GM15510 (cell line): ENCODE measurements around the gene YPEL3.
A peak's percentile ranks its signal among the peaks of the same experiment; 100 is the strongest.

Experiments
- POLR2A ChIP-seq: IDR thresholded peaks from 3 replicates; pipeline ENCODE4 v1.6.1; 2011; ENCODE audit warnings: borderline replicate concordance; ENCODE audit not compliant: insufficient read length; ENCODE audit errors: extremely low read depth

The YPEL3 gene

GRCh38 chr16:30060346-30060745 lies 35.7 kb downstream of the YPEL3 start:
- TF ChIP-seq POLR2A, result no peak

- TF ChIP-seq POLR2A, result no peak
These were observed 41.0 kb downstream of the YPEL3 start for GRCh38 chr16:30054959-30055553.

- TF ChIP-seq POLR2A, result no peak
These were observed 41.6 kb downstream of the YPEL3 start for GRCh38 chr16:30054451-30054850.

GRCh38 chr16:30053376-30054015 lies 42.5 kb downstream of the YPEL3 start:
- TF ChIP-seq POLR2A, result no peak

- TF ChIP-seq POLR2A, result peak; percentile 44
These were observed 43.2 kb downstream of the YPEL3 start for GRCh38 chr16:30052671-30053372.

- no peak for TF ChIP-seq POLR2A
These were observed 44.5 kb downstream of the YPEL3 start for GRCh38 chr16:30051518-30051917.

GRCh38 chr16:30049871-30050270 lies 46.1 kb downstream of the YPEL3 start:
- no peak for TF ChIP-seq POLR2A

GRCh38 chr16:30046588-30046987 lies 49.4 kb downstream of the YPEL3 start:
- no peak for TF ChIP-seq POLR2A

GRCh38 chr16:30046178-30046577 lies 49.8 kb downstream of the YPEL3 start:
- TF ChIP-seq POLR2A, result no peak
